ENCODE results near the gene EPS15. TPM values are rescaled to one million over a fixed set of nuclear protein-coding genes. Genes with fewer than 3 reads are reported as not detected.

The EPS15 gene
- total and polyA plus RNA-seq, 2 experiments from 2014 or later = 31.0 to 76.5 TPM

DNA sequence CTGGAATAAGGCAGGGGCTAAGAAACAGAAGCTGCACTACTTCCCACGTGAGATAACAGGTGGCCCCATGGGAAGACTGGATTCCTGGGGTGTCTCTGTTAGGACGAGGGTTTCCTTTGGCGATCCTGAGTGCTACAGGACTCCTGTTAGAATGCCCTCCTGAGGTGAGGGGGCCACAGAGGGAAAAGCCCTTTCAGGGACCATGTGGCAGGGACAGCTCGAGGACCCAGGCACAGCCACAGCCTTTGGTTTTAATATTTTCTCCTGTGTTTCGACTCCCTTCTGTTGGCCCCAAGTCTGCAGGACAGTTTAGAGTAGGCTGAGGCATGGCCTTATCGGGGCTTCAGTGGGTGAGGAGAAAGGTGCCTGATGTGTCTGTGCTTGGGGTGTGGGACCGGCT lies 201.3 kb downstream of the EPS15 start (continued):
- TF ChIP-seq, protein P1, sequence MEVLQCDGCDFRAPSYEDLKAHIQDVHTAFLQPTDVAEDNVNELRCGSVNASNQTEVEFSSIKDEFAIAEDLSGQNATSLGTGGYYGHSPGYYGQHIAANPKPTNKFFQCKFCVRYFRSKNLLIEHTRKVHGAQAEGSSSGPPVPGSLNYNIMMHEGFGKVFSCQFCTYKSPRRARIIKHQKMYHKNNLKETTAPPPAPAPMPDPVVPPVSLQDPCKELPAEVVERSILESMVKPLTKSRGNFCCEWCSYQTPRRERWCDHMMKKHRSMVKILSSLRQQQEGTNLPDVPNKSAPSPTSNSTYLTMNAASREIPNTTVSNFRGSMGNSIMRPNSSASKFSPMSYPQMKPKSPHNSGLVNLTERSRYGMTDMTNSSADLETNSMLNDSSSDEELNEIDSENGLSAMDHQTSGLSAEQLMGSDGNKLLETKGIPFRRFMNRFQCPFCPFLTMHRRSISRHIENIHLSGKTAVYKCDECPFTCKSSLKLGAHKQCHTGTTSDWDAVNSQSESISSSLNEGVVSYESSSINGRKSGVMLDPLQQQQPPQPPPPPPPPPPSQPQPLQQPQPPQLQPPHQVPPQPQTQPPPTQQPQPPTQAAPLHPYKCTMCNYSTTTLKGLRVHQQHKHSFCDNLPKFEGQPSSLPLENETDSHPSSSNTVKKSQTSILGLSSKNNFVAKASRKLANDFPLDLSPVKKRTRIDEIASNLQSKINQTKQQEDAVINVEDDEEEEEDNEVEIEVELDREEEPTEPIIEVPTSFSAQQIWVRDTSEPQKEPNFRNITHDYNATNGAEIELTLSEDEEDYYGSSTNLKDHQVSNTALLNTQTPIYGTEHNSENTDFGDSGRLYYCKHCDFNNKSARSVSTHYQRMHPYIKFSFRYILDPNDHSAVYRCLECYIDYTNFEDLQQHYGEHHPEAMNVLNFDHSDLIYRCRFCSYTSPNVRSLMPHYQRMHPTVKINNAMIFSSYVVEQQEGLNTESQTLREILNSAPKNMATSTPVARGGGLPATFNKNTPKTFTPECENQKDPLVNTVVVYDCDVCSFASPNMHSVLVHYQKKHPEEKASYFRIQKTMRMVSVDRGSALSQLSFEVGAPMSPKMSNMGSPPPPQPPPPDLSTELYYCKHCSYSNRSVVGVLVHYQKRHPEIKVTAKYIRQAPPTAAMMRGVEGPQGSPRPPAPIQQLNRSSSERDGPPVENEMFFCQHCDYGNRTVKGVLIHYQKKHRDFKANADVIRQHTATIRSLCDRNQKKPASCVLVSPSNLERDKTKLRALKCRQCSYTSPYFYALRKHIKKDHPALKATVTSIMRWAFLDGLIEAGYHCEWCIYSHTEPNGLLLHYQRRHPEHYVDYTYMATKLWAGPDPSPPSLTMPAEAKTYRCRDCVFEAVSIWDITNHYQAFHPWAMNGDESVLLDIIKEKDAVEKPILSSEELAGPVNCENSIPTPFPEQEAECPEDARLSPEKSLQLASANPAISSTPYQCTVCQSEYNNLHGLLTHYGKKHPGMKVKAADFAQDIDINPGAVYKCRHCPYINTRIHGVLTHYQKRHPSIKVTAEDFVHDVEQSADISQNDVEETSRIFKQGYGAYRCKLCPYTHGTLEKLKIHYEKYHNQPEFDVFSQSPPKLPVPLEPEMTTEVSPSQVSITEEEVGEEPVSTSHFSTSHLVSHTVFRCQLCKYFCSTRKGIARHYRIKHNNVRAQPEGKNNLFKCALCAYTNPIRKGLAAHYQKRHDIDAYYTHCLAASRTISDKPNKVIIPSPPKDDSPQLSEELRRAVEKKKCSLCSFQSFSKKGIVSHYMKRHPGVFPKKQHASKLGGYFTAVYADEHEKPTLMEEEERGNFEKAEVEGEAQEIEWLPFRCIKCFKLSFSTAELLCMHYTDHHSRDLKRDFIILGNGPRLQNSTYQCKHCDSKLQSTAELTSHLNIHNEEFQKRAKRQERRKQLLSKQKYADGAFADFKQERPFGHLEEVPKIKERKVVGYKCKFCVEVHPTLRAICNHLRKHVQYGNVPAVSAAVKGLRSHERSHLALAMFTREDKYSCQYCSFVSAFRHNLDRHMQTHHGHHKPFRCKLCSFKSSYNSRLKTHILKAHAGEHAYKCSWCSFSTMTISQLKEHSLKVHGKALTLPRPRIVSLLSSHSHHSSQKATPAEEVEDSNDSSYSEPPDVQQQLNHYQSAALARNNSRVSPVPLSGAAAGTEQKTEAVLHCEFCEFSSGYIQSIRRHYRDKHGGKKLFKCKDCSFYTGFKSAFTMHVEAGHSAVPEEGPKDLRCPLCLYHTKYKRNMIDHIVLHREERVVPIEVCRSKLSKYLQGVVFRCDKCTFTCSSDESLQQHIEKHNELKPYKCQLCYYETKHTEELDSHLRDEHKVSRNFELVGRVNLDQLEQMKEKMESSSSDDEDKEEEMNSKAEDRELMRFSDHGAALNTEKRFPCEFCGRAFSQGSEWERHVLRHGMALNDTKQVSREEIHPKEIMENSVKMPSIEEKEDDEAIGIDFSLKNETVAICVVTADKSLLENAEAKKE (CRISPR knock-in tag; IDR thresholded peaks at IDR 0.05) = no peak
- no peak for TF ChIP-seq CREB1 (CRISPR knock-in tag; IDR thresholded peaks at IDR 0.05; ENCODE audit: low read depth)
- TF ChIP-seq, protein P2, sequence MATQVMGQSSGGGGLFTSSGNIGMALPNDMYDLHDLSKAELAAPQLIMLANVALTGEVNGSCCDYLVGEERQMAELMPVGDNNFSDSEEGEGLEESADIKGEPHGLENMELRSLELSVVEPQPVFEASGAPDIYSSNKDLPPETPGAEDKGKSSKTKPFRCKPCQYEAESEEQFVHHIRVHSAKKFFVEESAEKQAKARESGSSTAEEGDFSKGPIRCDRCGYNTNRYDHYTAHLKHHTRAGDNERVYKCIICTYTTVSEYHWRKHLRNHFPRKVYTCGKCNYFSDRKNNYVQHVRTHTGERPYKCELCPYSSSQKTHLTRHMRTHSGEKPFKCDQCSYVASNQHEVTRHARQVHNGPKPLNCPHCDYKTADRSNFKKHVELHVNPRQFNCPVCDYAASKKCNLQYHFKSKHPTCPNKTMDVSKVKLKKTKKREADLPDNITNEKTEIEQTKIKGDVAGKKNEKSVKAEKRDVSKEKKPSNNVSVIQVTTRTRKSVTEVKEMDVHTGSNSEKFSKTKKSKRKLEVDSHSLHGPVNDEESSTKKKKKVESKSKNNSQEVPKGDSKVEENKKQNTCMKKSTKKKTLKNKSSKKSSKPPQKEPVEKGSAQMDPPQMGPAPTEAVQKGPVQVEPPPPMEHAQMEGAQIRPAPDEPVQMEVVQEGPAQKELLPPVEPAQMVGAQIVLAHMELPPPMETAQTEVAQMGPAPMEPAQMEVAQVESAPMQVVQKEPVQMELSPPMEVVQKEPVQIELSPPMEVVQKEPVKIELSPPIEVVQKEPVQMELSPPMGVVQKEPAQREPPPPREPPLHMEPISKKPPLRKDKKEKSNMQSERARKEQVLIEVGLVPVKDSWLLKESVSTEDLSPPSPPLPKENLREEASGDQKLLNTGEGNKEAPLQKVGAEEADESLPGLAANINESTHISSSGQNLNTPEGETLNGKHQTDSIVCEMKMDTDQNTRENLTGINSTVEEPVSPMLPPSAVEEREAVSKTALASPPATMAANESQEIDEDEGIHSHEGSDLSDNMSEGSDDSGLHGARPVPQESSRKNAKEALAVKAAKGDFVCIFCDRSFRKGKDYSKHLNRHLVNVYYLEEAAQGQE (IDR thresholded peaks at IDR 0.05; ENCODE audit: unreplicated experiment) = no peak
- TF ChIP-seq POLR2AphosphoS5 (IDR thresholded peaks at IDR 0.05; ENCODE audit: low read depth) = no peak
- TF ChIP-seq, protein P3, sequence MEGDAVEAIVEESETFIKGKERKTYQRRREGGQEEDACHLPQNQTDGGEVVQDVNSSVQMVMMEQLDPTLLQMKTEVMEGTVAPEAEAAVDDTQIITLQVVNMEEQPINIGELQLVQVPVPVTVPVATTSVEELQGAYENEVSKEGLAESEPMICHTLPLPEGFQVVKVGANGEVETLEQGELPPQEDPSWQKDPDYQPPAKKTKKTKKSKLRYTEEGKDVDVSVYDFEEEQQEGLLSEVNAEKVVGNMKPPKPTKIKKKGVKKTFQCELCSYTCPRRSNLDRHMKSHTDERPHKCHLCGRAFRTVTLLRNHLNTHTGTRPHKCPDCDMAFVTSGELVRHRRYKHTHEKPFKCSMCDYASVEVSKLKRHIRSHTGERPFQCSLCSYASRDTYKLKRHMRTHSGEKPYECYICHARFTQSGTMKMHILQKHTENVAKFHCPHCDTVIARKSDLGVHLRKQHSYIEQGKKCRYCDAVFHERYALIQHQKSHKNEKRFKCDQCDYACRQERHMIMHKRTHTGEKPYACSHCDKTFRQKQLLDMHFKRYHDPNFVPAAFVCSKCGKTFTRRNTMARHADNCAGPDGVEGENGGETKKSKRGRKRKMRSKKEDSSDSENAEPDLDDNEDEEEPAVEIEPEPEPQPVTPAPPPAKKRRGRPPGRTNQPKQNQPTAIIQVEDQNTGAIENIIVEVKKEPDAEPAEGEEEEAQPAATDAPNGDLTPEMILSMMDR (conservative IDR thresholded peaks at IDR 0.05; ENCODE audit: low read depth in 2 of 2) = no peak
- no peak for TF ChIP-seq NANOG (IDR thresholded peaks at IDR 0.05; ENCODE audit: borderline replicate concordance)
- TF ChIP-seq JUNB (IDR thresholded peaks at IDR 0.05; ENCODE audit: unreplicated experiment) = no peak
- TF ChIP-seq ZNF331 (CRISPR knock-in tag; IDR thresholded peaks at IDR 0.05; ENCODE audit: low read depth) = no peak
